HEK293 (cell line): ENCODE results near the gene BAK1.

Source experiments
- GFI1B ChIP-seq: fragments of 450-650 bp; formaldehyde crosslinking; IDR thresholded peaks from 2 replicates; pipeline ENCODE4 v1.5.1; 2016; ENCODE audit warnings: missing biosample characterization, missing genetic modification characterization
- IKZF3 ChIP-seq: fragments of 450-650 bp; IDR thresholded peaks from 2 replicates; pipeline ENCODE4 v1.5.0; 2018; ENCODE audit warnings: missing biosample characterization, mild to moderate bottlenecking, missing genetic modification characterization, moderate library complexity
- MEIS1 ChIP-seq: sonication (generic); formaldehyde crosslinking; IDR thresholded peaks from 2 replicates; pipeline ENCODE4 v1.8.1; 2022; ENCODE audit warnings: missing genetic modification reagents, mild to moderate bottlenecking, borderline replicate concordance
- MYNN ChIP-seq: fragments of 450-650 bp; formaldehyde crosslinking; IDR thresholded peaks from 2 replicates; pipeline ENCODE4 v1.5.1; 2016; ENCODE audit warnings: missing biosample characterization, missing genetic modification characterization, borderline replicate concordance
- OSR2 ChIP-seq: fragments of 450-650 bp; formaldehyde crosslinking; IDR thresholded peaks from 2 replicates; pipeline ENCODE4 v1.5.1; 2016; ENCODE audit warnings: missing biosample characterization, missing genetic modification characterization
- SP3 ChIP-seq: fragments of 450-650 bp; formaldehyde crosslinking; IDR thresholded peaks from 2 replicates; pipeline ENCODE4 v1.5.1; 2016; ENCODE audit warnings: missing biosample characterization, missing genetic modification characterization
- SP7 ChIP-seq: fragments of 450-650 bp; formaldehyde crosslinking; IDR thresholded peaks from 2 replicates; pipeline ENCODE4 v1.5.1; 2016; ENCODE audit warnings: missing biosample characterization, missing genetic modification characterization
- TRIM28 ChIP-seq: IDR thresholded peaks from 2 replicates; pipeline ENCODE4 v1.6.1; 2011; ENCODE audit warnings: low read length, control low read depth, borderline replicate concordance
- ZBTB48 ChIP-seq: fragments of 450-650 bp; formaldehyde crosslinking; IDR thresholded peaks from 2 replicates; pipeline ENCODE4 v1.5.1; 2016; ENCODE audit warnings: missing biosample characterization, missing genetic modification characterization
- ZBTB8A ChIP-seq: fragments of 450-650 bp; formaldehyde crosslinking; IDR thresholded peaks from 2 replicates; pipeline ENCODE4 v1.5.1; 2016; ENCODE audit warnings: missing biosample characterization, missing genetic modification characterization
- ZNF132 ChIP-seq: fragments of 450-650 bp; formaldehyde crosslinking; IDR thresholded peaks from 2 replicates; pipeline ENCODE4 v1.5.1; 2017; ENCODE audit warnings: missing biosample characterization, missing genetic modification characterization, borderline replicate concordance
- ZNF184 ChIP-seq: fragments of 450-650 bp; IDR thresholded peaks from 2 replicates; pipeline ENCODE4 v1.5.1; 2018; ENCODE audit warnings: missing biosample characterization, mild to moderate bottlenecking, missing genetic modification characterization
- ZNF221 ChIP-seq: fragments of 450-650 bp; formaldehyde crosslinking; IDR thresholded peaks from 2 replicates; pipeline ENCODE4 v1.5.1; 2017; ENCODE audit warnings: missing biosample characterization, missing genetic modification characterization, borderline replicate concordance
- ZNF292 ChIP-seq: fragments of 450-650 bp; formaldehyde crosslinking; IDR thresholded peaks from 2 replicates; pipeline ENCODE4 v1.5.1; 2016; ENCODE audit warnings: low read depth, missing biosample characterization, missing genetic modification characterization, borderline replicate concordance
- ZNF394 ChIP-seq: fragments of 450-650 bp; formaldehyde crosslinking; IDR thresholded peaks from 2 replicates; pipeline ENCODE4 v1.5.1; 2016; ENCODE audit warnings: missing biosample characterization, missing genetic modification characterization, mild to moderate bottlenecking, moderate library complexity, borderline replicate concordance
- ZNF398 ChIP-seq: fragments of 450-650 bp; formaldehyde crosslinking; IDR thresholded peaks from 2 replicates; pipeline ENCODE4 v1.5.1; 2017; ENCODE audit warnings: missing biosample characterization, missing genetic modification characterization
- ZNF501 ChIP-seq: fragments of 450-650 bp; formaldehyde crosslinking; IDR thresholded peaks from 2 replicates; pipeline ENCODE4 v1.5.1; 2016; ENCODE audit warnings: missing biosample characterization, missing genetic modification characterization
- ZNF510 ChIP-seq: fragments of 450-650 bp; formaldehyde crosslinking; IDR thresholded peaks from 2 replicates; pipeline ENCODE4 v1.5.1; 2018; ENCODE audit warnings: mild to moderate bottlenecking, missing genetic modification characterization, missing biosample characterization; ENCODE audit not compliant: insufficient replicate concordance
- ZNF521 ChIP-seq: fragments of 450-650 bp; formaldehyde crosslinking; IDR thresholded peaks from 2 replicates; pipeline ENCODE4 v1.5.1; 2017; ENCODE audit warnings: missing biosample characterization, mild to moderate bottlenecking, missing genetic modification characterization
- ZNF548 ChIP-seq: fragments of 450-650 bp; formaldehyde crosslinking; IDR thresholded peaks from 2 replicates; pipeline ENCODE4 v1.5.1; 2016; ENCODE audit warnings: missing biosample characterization, missing genetic modification characterization
- ZNF555 ChIP-seq: fragments of 450-650 bp; formaldehyde crosslinking; conservative IDR thresholded peaks from 2 replicates; pipeline ENCODE4 v1.5.1; 2017; ENCODE audit warnings: missing biosample characterization, mild to moderate bottlenecking, missing genetic modification characterization, inconsistent platforms
- ZNF561 ChIP-seq: fragments of 450-650 bp; IDR thresholded peaks from 2 replicates; pipeline ENCODE4 v1.5.1; 2018; ENCODE audit warnings: missing biosample characterization, missing genetic modification characterization, borderline replicate concordance
- ZNF664 ChIP-seq: fragments of 450-650 bp; formaldehyde crosslinking; IDR thresholded peaks from 2 replicates; pipeline ENCODE4 v1.5.1; 2016; ENCODE audit warnings: missing biosample characterization, missing genetic modification characterization
- ZNF76 ChIP-seq: fragments of 450-650 bp; formaldehyde crosslinking; IDR thresholded peaks from 2 replicates; pipeline ENCODE4; 2016; ENCODE audit warnings: low read depth, missing biosample characterization, missing genetic modification characterization, borderline replicate concordance
- ZSCAN16 ChIP-seq: fragments of 450-650 bp; formaldehyde crosslinking; IDR thresholded peaks from 2 replicates; pipeline ENCODE4 v1.5.1; 2016; ENCODE audit warnings: missing biosample characterization, missing genetic modification characterization
- TF ChIP-seq, protein P1 (sequence below): fragments of 450-650 bp; formaldehyde crosslinking; IDR thresholded peaks from 2 replicates; pipeline ENCODE4 v1.5.1; 2016; ENCODE audit warnings: missing biosample characterization, missing genetic modification characterization
- TF ChIP-seq, protein P2 (sequence below): IDR thresholded peaks from 2 replicates; pipeline ENCODE4 v1.6.1; 2011; ENCODE audit warnings: mild to moderate bottlenecking, low read depth, low read length, borderline replicate concordance
- TF ChIP-seq, protein P3 (sequence below): fragments of 450-650 bp; formaldehyde crosslinking; IDR thresholded peaks from 2 replicates; pipeline ENCODE4 v1.5.1; 2016; ENCODE audit warnings: missing biosample characterization, missing genetic modification characterization, borderline replicate concordance
- TF ChIP-seq, protein P4 (sequence below): fragments of 450-650 bp; formaldehyde crosslinking; IDR thresholded peaks from 2 replicates; pipeline ENCODE4 v1.5.1; 2017; ENCODE audit warnings: missing biosample characterization, mild to moderate bottlenecking, missing genetic modification characterization, moderate library complexity

The BAK1 gene

GRCh38 chr6:33622456-33623431, 42.7 kb upstream of the BAK1 start (continued):
- TF ChIP-seq, protein P1, sequence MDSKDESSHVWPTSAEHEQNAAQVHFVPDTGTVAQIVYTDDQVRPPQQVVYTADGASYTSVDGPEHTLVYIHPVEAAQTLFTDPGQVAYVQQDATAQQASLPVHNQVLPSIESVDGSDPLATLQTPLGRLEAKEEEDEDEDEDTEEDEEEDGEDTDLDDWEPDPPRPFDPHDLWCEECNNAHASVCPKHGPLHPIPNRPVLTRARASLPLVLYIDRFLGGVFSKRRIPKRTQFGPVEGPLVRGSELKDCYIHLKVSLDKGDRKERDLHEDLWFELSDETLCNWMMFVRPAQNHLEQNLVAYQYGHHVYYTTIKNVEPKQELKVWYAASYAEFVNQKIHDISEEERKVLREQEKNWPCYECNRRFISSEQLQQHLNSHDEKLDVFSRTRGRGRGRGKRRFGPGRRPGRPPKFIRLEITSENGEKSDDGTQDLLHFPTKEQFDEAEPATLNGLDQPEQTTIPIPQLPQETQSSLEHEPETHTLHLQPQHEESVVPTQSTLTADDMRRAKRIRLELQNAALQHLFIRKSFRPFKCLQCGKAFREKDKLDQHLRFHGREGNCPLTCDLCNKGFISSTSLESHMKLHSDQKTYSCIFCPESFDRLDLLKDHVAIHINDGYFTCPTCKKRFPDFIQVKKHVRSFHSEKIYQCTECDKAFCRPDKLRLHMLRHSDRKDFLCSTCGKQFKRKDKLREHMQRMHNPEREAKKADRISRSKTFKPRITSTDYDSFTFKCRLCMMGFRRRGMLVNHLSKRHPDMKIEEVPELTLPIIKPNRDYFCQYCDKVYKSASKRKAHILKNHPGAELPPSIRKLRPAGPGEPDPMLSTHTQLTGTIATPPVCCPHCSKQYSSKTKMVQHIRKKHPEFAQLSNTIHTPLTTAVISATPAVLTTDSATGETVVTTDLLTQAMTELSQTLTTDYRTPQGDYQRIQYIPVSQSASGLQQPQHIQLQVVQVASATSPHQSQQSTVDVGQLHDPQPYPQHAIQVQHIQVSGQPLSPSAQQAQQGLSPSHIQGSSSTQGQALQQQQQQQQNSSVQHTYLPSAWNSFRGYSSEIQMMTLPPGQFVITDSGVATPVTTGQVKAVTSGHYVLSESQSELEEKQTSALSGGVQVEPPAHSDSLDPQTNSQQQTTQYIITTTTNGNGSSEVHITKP (tag by site-specific recombination), result no peak; the same call in 1 of the 2 replicates
- TF ChIP-seq, protein P2, sequence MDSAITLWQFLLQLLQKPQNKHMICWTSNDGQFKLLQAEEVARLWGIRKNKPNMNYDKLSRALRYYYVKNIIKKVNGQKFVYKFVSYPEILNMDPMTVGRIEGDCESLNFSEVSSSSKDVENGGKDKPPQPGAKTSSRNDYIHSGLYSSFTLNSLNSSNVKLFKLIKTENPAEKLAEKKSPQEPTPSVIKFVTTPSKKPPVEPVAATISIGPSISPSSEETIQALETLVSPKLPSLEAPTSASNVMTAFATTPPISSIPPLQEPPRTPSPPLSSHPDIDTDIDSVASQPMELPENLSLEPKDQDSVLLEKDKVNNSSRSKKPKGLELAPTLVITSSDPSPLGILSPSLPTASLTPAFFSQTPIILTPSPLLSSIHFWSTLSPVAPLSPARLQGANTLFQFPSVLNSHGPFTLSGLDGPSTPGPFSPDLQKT, result no peak
- TF ChIP-seq ZNF292 (tag by site-specific recombination), result no peak
- TF ChIP-seq ZNF221, result no peak
- TF ChIP-seq TRIM28, result no peak
- no peak for TF ChIP-seq ZNF561 (tag by site-specific recombination)
- TF ChIP-seq ZNF555 (tag by site-specific recombination), result no peak
- TF ChIP-seq ZNF76, result peak; percentile 65; the same call in 1 of the 2 replicates
- no peak for TF ChIP-seq GFI1B (tag by site-specific recombination)
- peak; percentile 59 for TF ChIP-seq ZBTB8A (tag by site-specific recombination)
- no peak for TF ChIP-seq ZNF548
- TF ChIP-seq ZNF501 (tag by site-specific recombination), result no peak
- peak; percentile 38 for TF ChIP-seq SP3
- TF ChIP-seq ZNF184 (tag by site-specific recombination), result no peak
- TF ChIP-seq ZNF398 (tag by site-specific recombination), result peak; percentile 19; the same call in 1 of the 2 replicates
- no peak for TF ChIP-seq MEIS1 (CRISPR knock-in tag)
- peak; percentile 94 for TF ChIP-seq ZBTB48 (tag by site-specific recombination)
- TF ChIP-seq ZNF521 (tag by site-specific recombination), result no peak
- TF ChIP-seq ZNF510 (tag by site-specific recombination), result no peak
- TF ChIP-seq IKZF3, result peak; percentile 82
- TF ChIP-seq, protein P3, sequence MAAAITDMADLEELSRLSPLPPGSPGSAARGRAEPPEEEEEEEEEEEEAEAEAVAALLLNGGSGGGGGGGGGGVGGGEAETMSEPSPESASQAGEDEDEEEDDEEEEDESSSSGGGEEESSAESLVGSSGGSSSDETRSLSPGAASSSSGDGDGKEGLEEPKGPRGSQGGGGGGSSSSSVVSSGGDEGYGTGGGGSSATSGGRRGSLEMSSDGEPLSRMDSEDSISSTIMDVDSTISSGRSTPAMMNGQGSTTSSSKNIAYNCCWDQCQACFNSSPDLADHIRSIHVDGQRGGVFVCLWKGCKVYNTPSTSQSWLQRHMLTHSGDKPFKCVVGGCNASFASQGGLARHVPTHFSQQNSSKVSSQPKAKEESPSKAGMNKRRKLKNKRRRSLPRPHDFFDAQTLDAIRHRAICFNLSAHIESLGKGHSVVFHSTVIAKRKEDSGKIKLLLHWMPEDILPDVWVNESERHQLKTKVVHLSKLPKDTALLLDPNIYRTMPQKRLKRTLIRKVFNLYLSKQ (tag by site-specific recombination), result no peak
- no peak for TF ChIP-seq ZNF132 (tag by site-specific recombination)
- TF ChIP-seq MYNN, result no peak
- TF ChIP-seq SP7 (tag by site-specific recombination), result peak; percentile 44; the same call in 1 of the 2 replicates
- TF ChIP-seq ZSCAN16 (tag by site-specific recombination), result no peak
- TF ChIP-seq, protein P4, sequence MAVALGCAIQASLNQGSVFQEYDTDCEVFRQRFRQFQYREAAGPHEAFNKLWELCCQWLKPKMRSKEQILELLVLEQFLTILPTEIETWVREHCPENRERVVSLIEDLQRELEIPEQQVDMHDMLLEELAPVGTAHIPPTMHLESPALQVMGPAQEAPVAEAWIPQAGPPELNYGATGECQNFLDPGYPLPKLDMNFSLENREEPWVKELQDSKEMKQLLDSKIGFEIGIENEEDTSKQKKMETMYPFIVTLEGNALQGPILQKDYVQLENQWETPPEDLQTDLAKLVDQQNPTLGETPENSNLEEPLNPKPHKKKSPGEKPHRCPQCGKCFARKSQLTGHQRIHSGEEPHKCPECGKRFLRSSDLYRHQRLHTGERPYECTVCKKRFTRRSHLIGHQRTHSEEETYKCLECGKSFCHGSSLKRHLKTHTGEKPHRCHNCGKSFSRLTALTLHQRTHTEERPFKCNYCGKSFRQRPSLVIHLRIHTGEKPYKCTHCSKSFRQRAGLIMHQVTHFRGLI, result no peak
- no peak for TF ChIP-seq OSR2 (tag by site-specific recombination)
- TF ChIP-seq ZNF394, result 0 out of 2 replicates have a peak, but pooled peaks have one; percentile 44
- no peak for TF ChIP-seq ZNF664 (tag by site-specific recombination)
